Neural crest cell (in vitro differentiated cells): ENCODE data around the gene SCN9A. TPM values are rescaled to one million over a fixed set of nuclear protein-coding genes. Genes with fewer than 3 reads are reported as not detected.
A peak's percentile ranks its signal among the peaks of the same experiment; 100 is the strongest.

ENCODE experiments used
- DNase-seq: peaks from one replicate; pipeline ENCODE4 v3.0.0; 2021; ENCODE audit warnings: low read depth, mixed read lengths, low spot score
- H3K27ac Mint-ChIP-seq: one replicate; pipeline ENCODE4 v1.8.0; 2021; ENCODE audit warnings: mild to moderate bottlenecking, mixed read lengths; ENCODE audit not compliant: unreplicated experiment
- H3K27me3 Mint-ChIP-seq: 2 replicates; pipeline ENCODE4 v1.8.0; 2021; ENCODE audit warnings: low read depth, mild to moderate bottlenecking, mixed read lengths
- H3K36me3 Mint-ChIP-seq: 2 replicates; pipeline ENCODE4 v1.8.0; 2021; ENCODE audit warnings: low read depth, mild to moderate bottlenecking, mixed read lengths
- H3K4me1 Mint-ChIP-seq: 2 replicates; pipeline ENCODE4 v1.8.0; 2021; ENCODE audit warnings: mixed read lengths
- H3K4me3 Mint-ChIP-seq: one replicate; pipeline ENCODE4 v1.8.0; 2021; ENCODE audit warnings: mild to moderate bottlenecking, mixed read lengths
- H3K9me3 Mint-ChIP-seq: 2 replicates; pipeline ENCODE4 v1.8.0; 2021; ENCODE audit warnings: mixed read lengths
- CTCF ChIP-seq: fragments of 200-600 bp; sonication (generic); conservative IDR thresholded peaks from 2 replicates; pipeline ENCODE4 v1.5.0; 2021; ENCODE audit warnings: antibody characterized with exemption, mild to moderate bottlenecking
- total RNA-seq: library from RNA; stranded (reverse); gene quantifications from 2 replicates; pipeline ENCODE4 v1.2.1, GENCODE V29; 2021

The SCN9A gene
- total RNA-seq, 1 donor from 2014 or later, result 1.3 TPM

GRCh38 chr2:166173263-166173662 is 202.5 kb downstream of the SCN9A start:
- no peak overlapping the region for H3K4me3 Mint-ChIP-seq
- DNase-seq, result no peak
- no peak overlapping the region for H3K27ac Mint-ChIP-seq
- no peaks in the 10 kb centered on the region for H3K4me1 Mint-ChIP-seq
- H3K9me3 Mint-ChIP-seq, result no peaks in the 10 kb centered on the region
- TF ChIP-seq CTCF, result no peak
- no peaks in the 10 kb centered on the region for H3K36me3 Mint-ChIP-seq
- H3K27me3 Mint-ChIP-seq, result no peaks in the 10 kb centered on the region

GRCh38 chr2:166171216-166171615 is 204.5 kb downstream of the SCN9A start:
- no peaks in the 10 kb centered on the region for H3K36me3 Mint-ChIP-seq
- H3K27ac Mint-ChIP-seq, result no peak overlapping the region
- no peaks in the 10 kb centered on the region for H3K9me3 Mint-ChIP-seq
- peaks cover 7% of the 10 kb centered on the region for H3K4me1 Mint-ChIP-seq
- H3K4me3 Mint-ChIP-seq, result no peak overlapping the region
- no peak for TF ChIP-seq CTCF
- no peaks in the 10 kb centered on the region for H3K27me3 Mint-ChIP-seq
- DNase-seq, result no peak

GRCh38 chr2:166170356-166170755 is 205.4 kb downstream of the SCN9A start:
- Mint-ChIP-seq H3K27me3 (no peaks in the 10 kb centered on the region), H3K27ac (no peak overlapping the region), H3K4me1 (peaks cover 7% of the 10 kb centered on the region), H3K36me3 (no peaks in the 10 kb centered on the region), H3K9me3 (no peaks in the 10 kb centered on the region), H3K4me3 (no peak overlapping the region)
- no peak for DNase-seq
- no peak for TF ChIP-seq CTCF

GRCh38 chr2:166167449-166167848 is 208.3 kb downstream of the SCN9A start:
- TF ChIP-seq CTCF, result no peak
- no peak for DNase-seq
- peaks cover 7% of the 10 kb centered on the region for H3K4me1 Mint-ChIP-seq
- no peaks in the 10 kb centered on the region for H3K27me3 Mint-ChIP-seq
- no peaks in the 10 kb centered on the region for H3K9me3 Mint-ChIP-seq
- peak overlapping the region; percentile 73 for H3K27ac Mint-ChIP-seq
- H3K4me3 Mint-ChIP-seq, result no peak overlapping the region
- H3K36me3 Mint-ChIP-seq, result no peaks in the 10 kb centered on the region

- DNase-seq, result no peak
- H3K4me3 Mint-ChIP-seq, result no peak overlapping the region
- peaks cover 7% of the 10 kb centered on the region for H3K4me1 Mint-ChIP-seq
- no peaks in the 10 kb centered on the region for H3K27me3 Mint-ChIP-seq
- no peak overlapping the region for H3K27ac Mint-ChIP-seq
- no peaks in the 10 kb centered on the region for H3K9me3 Mint-ChIP-seq
- no peaks in the 10 kb centered on the region for H3K36me3 Mint-ChIP-seq
- TF ChIP-seq CTCF, result no peak
Observed at GRCh38 chr2:166163775-166164174, 212.0 kb downstream of the SCN9A start.

- no peak for TF ChIP-seq CTCF
- H3K27ac Mint-ChIP-seq, result no peak overlapping the region
- H3K4me3 Mint-ChIP-seq, result no peak overlapping the region
- no peaks in the 10 kb centered on the region for H3K9me3 Mint-ChIP-seq
- no peaks in the 10 kb centered on the region for H3K36me3 Mint-ChIP-seq
- no peak for DNase-seq
- H3K4me1 Mint-ChIP-seq, result no peaks in the 10 kb centered on the region
- H3K27me3 Mint-ChIP-seq, result no peaks in the 10 kb centered on the region
Observed at GRCh38 chr2:166158546-166158945, 217.2 kb downstream of the SCN9A start.
